ENCODE results near the gene SLIT3. TPM values are rescaled to one million over a fixed set of nuclear protein-coding genes. Genes with fewer than 3 reads are reported as not detected.

The SLIT3 gene
- total RNA-seq, 2 experiments from 2014 or later = 0.15 TPM; not detected in 1

DNA sequence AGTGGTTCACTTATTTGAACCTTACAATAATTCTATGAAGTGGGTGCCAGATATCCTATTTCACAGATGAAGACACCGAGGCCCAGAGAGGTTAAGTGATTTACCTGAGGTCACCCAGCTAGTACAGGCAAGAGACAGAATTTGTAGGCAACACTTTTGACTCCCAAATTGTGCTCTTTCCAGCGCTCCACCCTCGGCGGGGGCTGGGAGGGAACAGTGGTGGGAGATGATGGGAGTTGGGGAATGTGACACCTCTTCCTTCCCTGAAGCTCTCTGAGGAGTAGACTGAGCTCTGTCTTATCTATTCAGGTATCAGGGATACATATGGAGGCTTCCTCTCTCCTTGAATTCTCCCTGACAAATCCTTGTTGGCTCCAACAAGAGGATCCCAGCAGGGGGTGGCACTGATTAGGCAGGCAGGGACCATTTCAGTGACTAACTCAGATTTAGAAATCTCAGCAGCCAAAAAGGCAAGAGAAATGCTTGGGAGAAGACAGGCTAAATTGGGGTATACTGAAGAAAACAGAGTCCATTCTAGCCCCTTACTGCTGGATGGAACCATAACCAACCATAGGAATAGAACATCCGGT is 626.0 kb downstream of the SLIT3 start:
- no peak overlapping the region for H3K27ac Mint-ChIP-seq
- POLR2A ChIA-PET = no interaction called here
- DNase-seq = no peak
- no peaks in the 10 kb centered on the region for H3K27me3 Mint-ChIP-seq
- no peaks in the 10 kb centered on the region for H3K9me3 Mint-ChIP-seq
- H3K4me3 Mint-ChIP-seq = no peak overlapping the region
- H3K4me1 Mint-ChIP-seq = no peaks in the 10 kb centered on the region
- H3K36me3 Mint-ChIP-seq (ENCODE audit: low read depth) = no peaks in the 10 kb centered on the region
- CTCF ChIA-PET = no interaction called here

DNA sequence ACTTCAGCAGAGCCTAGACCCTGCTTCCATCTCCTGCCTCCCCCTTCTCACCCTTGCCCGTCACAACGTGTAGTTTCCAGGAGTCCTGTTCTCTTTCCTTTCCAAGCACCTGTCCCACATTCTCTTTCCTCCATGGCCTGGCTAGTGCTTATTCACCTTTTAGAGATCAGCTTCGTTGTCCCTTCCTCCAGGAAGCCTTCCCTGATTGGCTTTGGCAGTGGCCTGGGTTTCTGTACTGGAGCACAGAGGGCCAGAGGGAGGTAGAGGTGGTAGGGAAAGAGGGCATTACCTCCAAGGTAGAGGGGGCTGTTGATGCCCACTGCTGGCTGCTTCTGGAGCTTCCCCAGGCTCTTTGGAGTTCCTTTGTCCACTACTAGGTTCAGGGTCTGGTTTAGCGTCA is 628.1 kb downstream of the SLIT3 start:
- no peaks in the 10 kb centered on the region for H3K36me3 Mint-ChIP-seq (ENCODE audit: low read depth)
- CTCF ChIA-PET = no interaction called here
- no peak overlapping the region for H3K27ac Mint-ChIP-seq
- no peaks in the 10 kb centered on the region for H3K4me1 Mint-ChIP-seq
- H3K27me3 Mint-ChIP-seq = no peaks in the 10 kb centered on the region
- DNase-seq = no peak
- H3K4me3 Mint-ChIP-seq = no peak overlapping the region
- POLR2A ChIA-PET = no interaction called here
- no peaks in the 10 kb centered on the region for H3K9me3 Mint-ChIP-seq

DNA sequence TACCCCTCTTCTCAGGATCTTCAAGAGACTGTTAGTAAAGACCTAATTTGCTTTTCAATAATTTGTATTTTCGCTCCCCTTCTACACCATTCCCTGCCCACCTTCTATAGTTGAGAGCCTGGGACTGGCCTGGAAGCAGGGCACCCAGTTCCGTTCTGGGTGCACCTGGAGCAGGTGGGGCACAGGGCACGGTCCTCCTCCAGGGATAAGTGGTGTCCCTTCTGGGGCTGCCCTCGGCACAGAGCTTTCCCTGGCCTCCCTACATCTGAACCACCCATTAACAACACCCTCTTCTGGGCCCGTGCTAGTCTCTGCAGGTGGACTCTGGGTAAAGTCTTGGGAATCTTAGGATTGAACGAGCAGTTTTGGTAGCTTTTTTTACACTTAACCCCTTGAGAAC is 628.9 kb downstream of the SLIT3 start:
- Mint-ChIP-seq H3K27ac (no peak overlapping the region), H3K4me3 (no peak overlapping the region), H3K36me3 (ENCODE audit: low read depth) (no peaks in the 10 kb centered on the region), H3K27me3 (no peaks in the 10 kb centered on the region), H3K4me1 (no peaks in the 10 kb centered on the region), H3K9me3 (no peaks in the 10 kb centered on the region)
- ChIA-PET CTCF (no interaction called here), POLR2A (no interaction called here)
- no peak for DNase-seq

DNA sequence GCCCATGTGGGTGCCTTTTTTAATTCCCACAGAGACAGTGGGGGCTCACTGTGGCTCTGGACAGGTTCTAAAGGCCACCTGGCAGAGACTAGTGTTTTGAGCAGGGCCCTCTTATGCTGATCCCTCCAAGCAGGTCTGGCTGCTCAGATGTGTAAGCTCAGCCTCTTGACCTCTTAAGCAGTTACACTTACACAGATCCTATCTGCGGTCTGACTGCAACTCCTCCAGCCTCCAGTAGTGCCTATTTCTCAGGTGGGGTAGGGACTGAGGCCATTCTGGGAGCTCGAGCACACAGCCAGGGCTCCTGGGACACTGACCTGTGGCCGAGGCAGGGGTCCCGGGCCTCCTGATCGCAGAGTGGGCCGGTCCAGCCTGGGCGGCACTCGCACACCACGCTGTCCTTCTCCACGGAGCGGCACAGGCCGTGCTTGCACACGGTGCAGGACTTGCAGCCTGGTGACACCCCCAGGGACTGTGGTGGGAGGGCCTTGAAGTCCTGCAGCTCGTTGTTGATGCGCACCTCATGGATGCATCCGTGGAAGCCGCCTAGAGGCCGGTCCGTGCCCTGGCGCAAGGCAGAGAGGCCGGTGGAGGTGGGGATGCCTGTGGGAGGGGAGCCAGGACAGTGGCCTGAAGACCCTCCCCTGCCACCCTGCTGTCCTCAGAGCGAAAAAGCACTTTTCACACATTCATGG is 629.9 kb downstream of the SLIT3 start:
- Mint-ChIP-seq H3K9me3 (no peaks in the 10 kb centered on the region), H3K27me3 (no peaks in the 10 kb centered on the region), H3K27ac (no peak overlapping the region), H3K4me3 (no peak overlapping the region), H3K4me1 (no peaks in the 10 kb centered on the region), H3K36me3 (ENCODE audit: low read depth) (no peaks in the 10 kb centered on the region)
- CTCF ChIA-PET = interaction anchor here (0.5 kb wide), 1 partner anchor 254 kb away, joined by 3 read pairs; no protein-coding TSS in a partner anchor
- POLR2A ChIA-PET = no interaction called here
- no peak for DNase-seq

DNA sequence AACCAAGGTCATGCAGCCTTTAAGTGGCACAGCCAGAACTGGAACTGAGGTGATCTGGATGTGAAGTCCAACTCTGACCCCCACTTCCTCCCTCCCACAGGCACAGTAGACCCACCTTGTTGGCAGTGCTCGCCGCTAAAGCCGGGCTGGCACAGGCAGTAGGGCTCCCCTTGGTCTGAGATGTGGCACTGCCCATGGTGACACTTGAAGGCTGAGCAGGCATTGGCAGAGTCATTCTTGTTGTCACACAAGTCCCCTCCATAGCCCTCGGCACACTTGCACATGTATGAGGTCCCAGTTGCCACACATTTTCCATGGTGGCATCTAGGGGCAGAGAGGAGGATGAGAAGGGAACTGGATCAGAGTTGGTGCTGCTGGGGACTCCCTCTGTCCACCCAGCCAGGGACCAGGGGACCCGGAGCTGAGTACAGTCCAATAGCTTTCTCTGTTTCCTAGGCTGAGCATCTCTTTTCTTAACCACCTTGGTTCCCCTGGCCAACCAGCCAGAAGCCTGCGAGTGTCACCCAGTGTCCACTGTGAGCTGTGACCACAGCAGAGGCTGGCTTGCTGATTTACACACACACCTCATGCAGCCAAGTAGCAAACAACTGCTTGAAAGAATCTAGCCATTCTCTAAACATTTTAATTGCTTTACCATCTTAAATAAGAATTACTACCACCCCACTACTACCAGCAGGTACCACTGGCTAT is 631.1 kb downstream of the SLIT3 start:
- Mint-ChIP-seq H3K36me3 (ENCODE audit: low read depth) (no peaks in the 10 kb centered on the region), H3K27ac (no peak overlapping the region), H3K4me1 (no peaks in the 10 kb centered on the region), H3K9me3 (no peaks in the 10 kb centered on the region), H3K27me3 (no peaks in the 10 kb centered on the region), H3K4me3 (no peak overlapping the region)
- no peak for DNase-seq
- CTCF ChIA-PET = no interaction called here
- POLR2A ChIA-PET = no interaction called here

DNA sequence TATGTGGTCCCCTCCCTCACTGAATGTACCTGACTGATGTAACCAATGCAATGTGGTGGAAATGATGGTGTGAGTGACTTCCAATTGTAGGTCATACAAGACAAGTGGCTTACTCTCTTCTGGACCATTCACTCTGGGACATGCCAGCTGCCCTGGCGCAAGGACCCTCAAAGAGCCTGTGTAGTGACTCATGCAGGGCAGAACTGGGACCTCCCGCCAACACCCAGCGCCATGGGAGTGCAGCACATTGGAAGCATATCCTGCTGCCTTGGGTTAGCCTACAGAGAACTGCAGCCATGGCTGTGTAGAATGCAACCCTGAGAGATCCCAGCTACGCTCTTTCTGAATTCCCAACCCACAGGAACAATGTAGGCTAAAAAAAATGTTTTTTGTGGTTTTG is 631.8 kb downstream of the SLIT3 start:
- Mint-ChIP-seq H3K36me3 (ENCODE audit: low read depth) (no peaks in the 10 kb centered on the region), H3K9me3 (no peaks in the 10 kb centered on the region), H3K27ac (no peak overlapping the region), H3K4me3 (no peak overlapping the region), H3K27me3 (no peaks in the 10 kb centered on the region), H3K4me1 (no peaks in the 10 kb centered on the region)
- CTCF ChIA-PET = no interaction called here
- POLR2A ChIA-PET = no interaction called here
- DNase-seq = no peak

DNA sequence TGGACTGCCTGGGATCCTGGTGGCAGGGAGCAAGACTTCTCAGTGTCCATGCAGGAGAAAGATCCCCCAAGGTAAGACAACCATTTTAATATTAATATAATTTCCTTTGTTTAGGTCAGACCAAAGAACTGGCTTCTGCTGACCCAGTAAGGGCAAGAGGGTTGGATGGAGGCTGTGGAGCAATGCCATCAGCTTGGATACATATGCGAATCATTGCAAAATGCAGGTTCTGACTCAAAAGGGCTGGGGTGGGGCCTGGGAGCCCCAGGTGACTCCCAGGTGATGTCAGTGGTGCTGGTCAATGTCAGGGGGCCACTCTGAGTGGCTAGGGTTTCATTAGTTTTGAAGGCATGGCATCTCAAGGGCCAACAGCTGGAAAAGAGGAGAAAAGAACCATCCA is 632.9 kb downstream of the SLIT3 start:
- POLR2A ChIA-PET = no interaction called here
- CTCF ChIA-PET = interaction anchor here (0.9 kb wide), 1 partner anchor 14 kb away, joined by 3 read pairs; no protein-coding TSS in a partner anchor
- H3K9me3 Mint-ChIP-seq = no peaks in the 10 kb centered on the region
- H3K4me1 Mint-ChIP-seq = no peaks in the 10 kb centered on the region
- no peaks in the 10 kb centered on the region for H3K36me3 Mint-ChIP-seq (ENCODE audit: low read depth)
- no peak for DNase-seq
- no peak overlapping the region for H3K4me3 Mint-ChIP-seq
- no peak overlapping the region for H3K27ac Mint-ChIP-seq
- H3K27me3 Mint-ChIP-seq = no peaks in the 10 kb centered on the region

DNA sequence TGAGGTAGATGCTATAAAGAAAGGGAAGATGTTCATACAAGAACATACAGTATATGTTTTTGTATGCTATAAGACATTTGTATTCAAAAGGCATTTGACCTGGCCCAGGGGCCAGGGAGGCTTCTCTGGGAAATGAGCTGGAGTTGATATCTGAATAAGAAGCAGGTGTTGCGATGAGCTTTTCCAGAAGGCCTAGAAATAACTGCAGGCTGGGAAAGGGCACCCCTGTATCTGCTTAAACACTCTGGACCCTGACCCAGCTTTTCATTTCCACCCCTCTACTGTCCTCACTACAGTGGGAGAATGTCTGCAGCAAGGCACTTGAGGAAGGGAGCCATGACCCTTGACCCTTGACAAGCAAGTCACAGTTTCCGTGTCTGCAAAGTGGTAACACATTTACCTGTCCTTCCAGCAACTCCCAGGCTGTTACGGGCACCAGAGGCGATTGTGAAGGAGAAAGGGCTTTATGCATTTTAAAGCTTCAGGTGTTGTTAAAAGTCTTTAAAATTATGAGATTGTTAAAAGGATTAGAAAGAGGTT is 633.6 kb downstream of the SLIT3 start:
- Mint-ChIP-seq H3K27me3 (peaks cover 4% of the 10 kb centered on the region), H3K36me3 (ENCODE audit: low read depth) (no peaks in the 10 kb centered on the region), H3K4me1 (no peaks in the 10 kb centered on the region), H3K4me3 (no peak overlapping the region), H3K9me3 (no peaks in the 10 kb centered on the region), H3K27ac (no peak overlapping the region)
- POLR2A ChIA-PET = no interaction called here
- CTCF ChIA-PET = no interaction called here
- no peak for DNase-seq

DNA sequence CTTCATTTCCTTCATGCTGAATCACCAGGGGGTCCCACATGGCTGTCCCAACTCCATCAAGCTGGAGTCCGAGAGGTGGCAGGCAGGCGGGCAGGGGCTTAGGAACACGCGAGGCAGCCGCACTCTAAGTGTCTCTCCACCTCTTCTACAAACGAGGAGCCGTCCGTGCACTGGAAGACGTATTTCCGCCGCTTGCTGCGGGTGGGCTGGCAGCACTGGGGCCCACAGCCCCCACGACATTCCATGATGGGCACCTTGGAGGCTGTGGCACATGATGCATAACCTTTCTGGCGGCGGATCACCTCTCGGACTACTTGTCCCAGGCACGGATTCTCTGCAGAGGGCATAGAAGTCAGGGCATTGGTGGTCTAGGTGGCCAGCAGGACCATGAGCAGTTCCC is 634.6 kb downstream of the SLIT3 start:
- no peak for DNase-seq
- Mint-ChIP-seq H3K36me3 (ENCODE audit: low read depth) (no peaks in the 10 kb centered on the region), H3K27me3 (peaks cover 4% of the 10 kb centered on the region), H3K4me3 (no peak overlapping the region), H3K9me3 (no peaks in the 10 kb centered on the region), H3K4me1 (no peaks in the 10 kb centered on the region), H3K27ac (no peak overlapping the region)
- POLR2A ChIA-PET = no interaction called here
- CTCF ChIA-PET = no interaction called here

DNA sequence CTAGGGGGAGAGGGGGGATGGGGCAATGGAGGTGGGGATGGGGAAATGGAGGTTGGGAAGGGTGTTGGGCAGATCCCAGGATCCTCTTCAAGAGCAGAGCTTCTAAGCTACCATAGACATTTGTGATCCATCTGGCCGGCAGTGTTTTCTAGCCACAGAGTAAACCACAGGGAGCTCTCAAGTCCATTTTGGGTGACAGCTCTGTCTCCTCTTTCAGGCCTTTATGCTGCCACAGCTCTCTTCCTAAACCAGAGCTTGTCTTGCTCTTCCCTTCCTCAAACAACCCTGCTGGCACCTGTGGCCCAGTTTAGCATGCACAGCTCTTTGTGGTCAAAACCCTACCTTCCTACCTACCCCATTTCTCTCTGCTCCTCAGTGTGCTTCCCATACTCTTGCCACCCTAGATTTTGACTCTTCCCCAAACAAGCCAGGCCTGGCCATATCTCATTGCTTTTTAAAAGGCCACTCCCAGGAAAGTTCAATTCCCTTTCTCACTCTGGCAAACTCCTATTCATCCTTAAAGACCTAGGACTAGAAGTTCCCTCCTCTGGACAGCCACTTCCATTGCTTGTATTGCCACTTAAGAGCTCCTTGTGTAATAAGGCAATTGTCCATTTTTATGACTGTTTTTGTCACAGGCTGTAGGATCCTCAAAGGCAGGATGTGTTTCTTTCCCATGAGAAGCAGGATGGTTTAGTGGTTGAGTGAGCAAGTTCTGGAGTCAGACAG is 637.5 kb downstream of the SLIT3 start:
- H3K27ac Mint-ChIP-seq = no peak overlapping the region
- CTCF ChIA-PET = no interaction called here
- DNase-seq = no peak
- peaks cover 4% of the 10 kb centered on the region for H3K27me3 Mint-ChIP-seq
- no peaks in the 10 kb centered on the region for H3K36me3 Mint-ChIP-seq (ENCODE audit: low read depth)
- H3K9me3 Mint-ChIP-seq = no peaks in the 10 kb centered on the region
- POLR2A ChIA-PET = no interaction called here
- H3K4me3 Mint-ChIP-seq = no peak overlapping the region
- no peaks in the 10 kb centered on the region for H3K4me1 Mint-ChIP-seq

DNA sequence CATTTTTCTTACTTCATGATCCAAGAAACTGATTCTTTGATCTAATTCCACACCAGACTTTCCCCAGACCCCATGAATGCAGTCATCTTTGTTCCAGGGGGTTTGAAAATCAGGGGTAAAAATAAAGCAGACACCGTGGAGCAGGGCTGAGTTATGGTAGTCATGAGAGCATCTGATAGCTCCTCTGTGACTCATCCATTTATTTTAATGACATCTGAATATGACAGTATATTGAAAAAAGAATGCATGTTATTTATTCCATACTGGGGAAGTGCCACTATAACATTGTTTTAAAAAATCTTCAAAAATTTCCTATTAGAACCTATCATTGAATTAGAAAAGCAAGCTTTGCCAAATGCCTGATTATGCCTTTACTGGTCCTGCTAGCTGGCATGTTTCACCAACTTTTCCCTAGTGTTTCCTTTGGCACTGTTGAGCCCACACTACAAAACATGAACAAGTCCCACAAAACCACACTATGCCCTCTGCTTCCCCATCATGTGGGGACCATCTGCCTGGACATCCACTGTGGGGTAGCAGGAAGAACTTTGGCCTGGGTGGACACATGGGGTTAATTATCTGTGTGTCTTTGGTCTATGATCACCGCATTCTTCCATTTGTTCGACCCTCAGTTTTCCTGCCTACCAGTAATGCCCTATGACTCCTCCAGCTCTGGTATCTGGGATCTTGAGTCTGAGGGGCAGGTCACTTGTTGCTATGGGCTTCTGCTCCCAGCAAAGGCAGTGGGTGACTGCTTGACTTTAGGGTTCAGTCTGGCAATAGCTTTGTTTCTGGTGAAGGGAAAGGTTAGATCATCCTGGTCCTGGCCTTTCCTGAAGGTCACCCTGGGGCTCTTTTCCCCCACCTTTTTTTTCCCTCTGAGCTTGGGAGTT is 639.1 kb downstream of the SLIT3 start:
- no peaks in the 10 kb centered on the region for H3K36me3 Mint-ChIP-seq (ENCODE audit: low read depth)
- H3K27ac Mint-ChIP-seq = no peak overlapping the region
- H3K4me3 Mint-ChIP-seq = no peak overlapping the region
- CTCF ChIA-PET = interaction anchor here (0.6 kb wide), 1 partner anchor 43 kb away, joined by 5 read pairs; no protein-coding TSS in a partner anchor
- no peaks in the 10 kb centered on the region for H3K4me1 Mint-ChIP-seq
- peaks cover 4% of the 10 kb centered on the region for H3K27me3 Mint-ChIP-seq
- H3K9me3 Mint-ChIP-seq = no peaks in the 10 kb centered on the region
- POLR2A ChIA-PET = no interaction called here
- no peak for DNase-seq

DNA sequence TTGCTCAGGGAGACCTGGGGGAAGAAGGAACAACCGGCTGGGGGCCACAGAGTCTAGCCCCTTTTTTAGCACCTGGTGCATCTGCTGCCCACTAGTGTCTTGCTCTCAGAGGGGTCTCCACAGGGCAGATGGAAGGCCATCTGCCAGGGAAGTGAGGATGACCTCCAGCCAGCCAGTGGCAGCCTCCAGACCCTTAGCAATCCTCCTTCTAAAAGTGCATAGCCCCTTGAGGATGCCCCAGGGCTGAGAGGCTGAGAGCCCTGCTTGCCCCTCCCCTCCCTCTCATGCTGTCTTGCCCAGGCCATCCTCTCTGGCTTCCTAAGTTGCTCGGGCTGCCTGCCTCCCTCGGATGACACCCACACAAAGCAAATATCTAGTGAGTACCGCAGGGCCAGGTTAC is 640.2 kb downstream of the SLIT3 start:
- no peaks in the 10 kb centered on the region for H3K4me1 Mint-ChIP-seq
- CTCF ChIA-PET = no interaction called here
- no peak for DNase-seq
- no peaks in the 10 kb centered on the region for H3K36me3 Mint-ChIP-seq (ENCODE audit: low read depth)
- no peak overlapping the region for H3K27ac Mint-ChIP-seq
- H3K27me3 Mint-ChIP-seq = peaks cover 4% of the 10 kb centered on the region
- no peak overlapping the region for H3K4me3 Mint-ChIP-seq
- H3K9me3 Mint-ChIP-seq = no peaks in the 10 kb centered on the region
- POLR2A ChIA-PET = no interaction called here
